ENCODE results near the gene SPDYC.

GRCh38 chr11:65210361-65210731 lies 40.3 kb downstream of the SPDYC start:
- TF ChIP-seq CTCF (IDR thresholded peaks at IDR 0.05; ENCODE audit: insufficient read depth, low read length, poor library complexity, severe bottlenecking) = no peak
- TF ChIP-seq EZH2phosphoT487 (conservative IDR thresholded peaks at IDR 0.05; ENCODE audit: low read length) = no peak
